GM19238 (cell line): ENCODE results near the gene UTP11.

Experiments
- DNase-seq: peaks from one replicate; pipeline ENCODE4 v3.0.0; 2011; ENCODE audit warnings: low spot score; ENCODE audit not compliant: insufficient read length

The UTP11 gene

DNA sequence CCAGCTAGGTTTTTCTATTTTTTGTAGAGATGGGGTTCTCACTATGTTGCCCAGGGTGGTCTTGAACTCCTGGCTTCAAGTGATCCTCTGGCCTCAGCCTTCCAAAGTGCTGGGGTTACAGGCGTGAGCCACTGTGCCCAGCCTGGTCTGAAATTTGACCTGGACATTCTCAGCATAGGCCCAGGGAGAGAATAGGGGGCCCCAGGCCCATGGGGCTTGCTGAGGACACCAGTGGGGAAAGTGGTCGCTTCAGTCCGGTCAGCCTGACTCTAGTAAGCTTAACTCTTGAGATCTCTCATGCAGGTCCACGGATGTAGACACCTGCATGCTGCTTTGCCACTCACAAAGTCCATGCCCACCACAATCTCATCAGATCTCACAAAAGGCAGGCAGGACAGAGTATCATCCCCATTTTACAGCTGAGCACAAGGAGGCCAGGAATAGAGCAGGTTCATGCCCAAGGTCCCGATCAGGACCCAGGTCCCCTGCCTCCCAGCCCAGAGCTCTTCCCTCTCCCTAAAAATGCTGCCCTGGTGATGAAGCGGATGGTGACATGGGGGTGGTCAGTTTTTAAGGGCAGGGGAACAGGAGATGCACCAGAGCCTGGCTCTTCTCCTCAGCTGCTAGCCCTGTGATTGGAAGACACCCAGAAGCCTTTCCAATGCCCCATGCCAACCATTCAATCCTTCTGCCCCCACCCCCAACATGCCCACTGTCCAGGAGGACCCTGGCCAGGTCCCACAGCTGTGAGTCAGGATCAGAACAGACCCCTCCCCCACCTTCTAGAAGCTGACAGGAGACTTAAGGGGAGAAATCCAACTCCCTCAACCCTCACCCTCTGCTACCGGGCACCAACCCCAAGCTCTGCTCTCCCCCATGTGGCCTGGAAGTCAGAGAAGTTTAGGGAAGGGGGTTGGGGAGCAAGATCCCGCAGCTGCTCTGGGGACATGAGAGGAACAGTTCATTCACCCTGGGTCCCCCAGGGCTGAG, 9.0 kb upstream of the UTP11 start:
- no peak for DNase-seq

DNA sequence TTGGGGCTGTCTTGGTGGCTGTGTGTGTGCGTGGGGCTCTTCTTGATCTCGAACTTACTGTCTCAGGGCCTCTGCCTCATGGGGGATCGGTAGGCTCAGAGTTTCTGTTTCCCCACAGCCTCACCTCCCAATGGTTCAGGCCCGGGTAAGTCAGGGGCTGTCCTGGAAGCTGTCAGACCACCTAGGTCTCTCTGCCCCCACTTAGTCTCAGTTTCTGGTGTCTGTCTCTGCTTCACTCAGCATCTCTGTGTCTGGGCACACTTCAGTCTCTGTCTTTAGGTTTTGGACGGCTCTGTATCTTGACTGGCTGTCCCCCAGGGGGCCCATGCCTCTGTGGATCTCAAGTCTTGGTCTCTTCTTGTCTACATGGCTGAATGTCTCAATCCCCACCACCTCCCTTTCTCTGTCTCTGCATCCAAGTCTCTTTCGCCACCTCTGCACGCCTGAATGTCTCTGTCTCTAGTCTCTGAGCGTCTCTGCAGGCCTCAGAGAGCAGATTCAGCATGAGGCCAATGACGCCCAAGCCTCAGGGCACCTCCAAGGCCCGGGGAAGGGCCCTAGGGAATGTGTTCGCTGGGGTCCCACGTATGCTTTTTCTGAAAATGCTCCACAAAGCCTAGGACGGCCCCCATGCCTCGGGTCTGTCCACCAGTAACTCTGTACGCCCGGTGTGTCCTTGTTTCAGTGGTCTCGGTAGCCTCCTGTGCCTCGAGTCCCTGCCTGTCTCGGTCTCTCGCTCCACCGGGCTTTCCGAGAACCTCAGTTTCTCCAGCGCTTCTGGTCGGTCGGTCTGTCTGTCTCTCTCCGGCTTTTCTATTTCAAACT, 8.0 kb upstream of the UTP11 start:
- no peak for DNase-seq

DNA sequence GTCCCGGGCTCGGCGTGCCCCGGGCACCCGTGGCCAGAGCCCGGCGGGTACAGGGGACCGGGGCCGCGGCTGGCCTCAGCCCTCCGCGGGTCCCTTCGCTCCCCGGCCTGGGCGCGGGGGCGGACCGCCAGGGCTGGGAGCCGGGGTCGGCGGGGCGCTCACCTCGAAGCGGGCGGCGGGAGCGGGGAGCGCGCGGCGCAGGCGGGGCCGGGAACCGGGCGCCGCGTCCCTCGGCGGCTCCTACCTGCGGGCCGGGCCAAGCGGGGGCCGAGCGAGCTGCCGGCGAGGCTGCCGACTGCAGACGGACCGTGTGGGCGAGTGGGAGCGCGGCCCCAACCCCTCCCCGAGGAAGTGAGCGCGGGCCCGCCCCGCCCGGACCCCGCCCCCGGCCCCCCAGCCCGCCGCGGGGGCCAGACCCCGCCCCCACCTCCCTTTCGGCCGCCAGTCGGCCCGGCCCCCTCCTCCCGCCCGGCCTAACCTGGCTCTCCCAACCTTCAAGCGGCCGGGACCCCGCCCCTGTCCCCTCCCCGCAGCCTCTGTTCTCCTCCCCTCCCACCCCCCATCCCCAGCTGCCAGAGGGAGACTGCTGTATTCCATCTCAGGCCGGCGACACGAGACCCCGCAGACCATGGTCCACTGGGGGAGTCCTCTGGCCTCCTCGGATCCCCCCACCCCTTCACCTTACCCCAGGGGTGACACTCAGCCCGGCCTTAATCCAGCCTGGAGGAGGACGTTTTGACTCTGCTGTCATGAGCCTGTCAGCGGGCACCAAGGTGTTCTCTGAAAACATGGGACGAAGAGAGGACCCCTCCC, 7.1 kb upstream of the UTP11 start, which contains the start of gene FHL3:
FHL3 (minus strand) TSS at position 320 of the 813 bp plus-strand sequence. CDS start 6,102 bp downstream, outside the sequence.
- DNase-seq: no peak

DNA sequence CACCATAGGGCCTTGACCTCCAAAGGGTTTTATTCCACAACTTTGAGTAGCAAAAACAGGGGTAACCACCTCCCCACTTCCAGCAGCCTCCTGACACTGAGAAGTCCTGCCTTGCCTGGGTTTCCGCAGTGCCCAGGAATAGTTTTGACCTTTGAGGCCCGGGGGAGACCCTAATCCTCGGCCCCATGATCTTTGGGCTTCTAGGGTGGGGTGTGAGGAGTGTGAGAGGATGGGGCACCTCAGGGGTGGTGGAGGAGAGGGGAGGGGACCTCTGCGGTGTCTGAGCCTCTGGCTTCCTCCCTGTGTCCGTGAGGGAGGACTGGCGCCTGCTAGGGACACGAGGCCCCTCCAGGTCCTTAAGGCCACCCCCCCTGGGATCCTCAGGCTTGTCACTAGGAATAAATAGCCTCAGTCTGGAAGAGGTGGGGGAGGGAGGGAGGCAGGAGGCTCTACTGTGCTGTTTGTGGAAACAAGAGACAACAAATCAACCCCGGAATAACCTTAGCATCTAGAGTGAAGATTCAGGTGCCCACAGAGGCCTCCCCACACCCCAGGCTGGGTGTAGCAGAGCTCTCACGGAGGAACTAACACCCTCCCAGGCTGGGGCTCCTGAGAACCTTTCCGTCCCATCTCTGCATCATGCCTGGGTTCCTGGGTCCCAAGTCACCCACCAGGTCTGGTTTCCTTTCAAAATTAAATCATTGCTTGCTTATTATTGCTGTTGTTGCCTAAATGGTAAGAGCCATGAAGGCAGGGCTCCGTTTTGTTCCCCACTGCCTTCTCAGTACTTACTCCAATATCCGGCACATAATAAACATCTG, 6.3 kb upstream of the UTP11 start:
- no peak for DNase-seq

DNA sequence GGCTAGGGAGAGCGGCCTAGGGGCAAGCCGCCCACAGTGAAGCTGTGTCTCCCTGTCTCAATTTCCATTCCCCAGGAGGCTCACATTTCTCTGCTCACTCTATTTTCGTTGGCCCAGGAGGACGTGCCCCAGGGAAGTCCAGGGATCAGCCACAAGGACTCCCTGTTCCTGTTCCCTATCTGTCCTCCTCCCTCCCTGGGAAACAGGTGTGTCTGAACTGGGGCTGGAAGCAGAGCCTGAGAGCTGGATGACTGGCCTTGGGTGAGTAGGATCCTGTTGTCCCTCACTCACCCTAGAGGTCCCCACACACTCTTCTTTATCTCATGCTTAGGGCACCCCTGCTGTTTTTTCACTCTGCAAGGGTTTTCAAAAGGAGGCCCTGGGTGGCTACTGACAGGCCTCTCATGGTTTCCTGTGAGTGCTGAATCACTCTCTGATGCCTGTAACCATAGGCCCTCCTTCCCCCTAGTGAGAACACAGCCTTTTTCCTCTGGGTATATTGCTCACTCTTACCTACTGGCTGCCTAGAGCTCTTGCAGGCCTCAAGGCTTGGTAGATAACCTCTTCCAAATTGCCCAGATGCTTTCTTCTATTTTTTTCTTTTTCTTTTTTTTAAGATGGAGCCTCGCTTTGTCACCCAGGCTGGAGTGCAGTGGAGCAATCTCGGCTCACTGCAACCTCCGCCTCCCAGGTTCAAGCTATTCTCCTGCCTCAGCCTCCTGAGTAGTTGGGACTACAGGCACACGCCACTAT, 3.3 kb upstream of the UTP11 start:
- no peak for DNase-seq

DNA sequence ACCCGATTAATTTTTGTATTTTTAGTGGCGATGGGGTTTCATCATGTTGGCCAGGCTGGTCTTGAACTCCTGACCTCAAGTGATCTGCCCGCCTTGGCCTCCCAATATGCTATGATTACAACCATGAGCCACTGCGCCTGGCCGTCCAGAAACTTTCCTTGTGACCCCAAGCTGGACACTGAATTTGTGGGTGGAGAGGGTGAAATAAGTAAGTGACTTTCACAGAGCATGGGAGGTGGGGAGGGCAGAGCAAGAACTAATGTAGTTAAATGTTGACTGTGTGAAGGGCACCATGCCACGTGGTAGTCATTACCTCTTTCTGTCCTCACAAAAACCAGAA, 2.7 kb upstream of the UTP11 start:
- no peak for DNase-seq

DNA sequence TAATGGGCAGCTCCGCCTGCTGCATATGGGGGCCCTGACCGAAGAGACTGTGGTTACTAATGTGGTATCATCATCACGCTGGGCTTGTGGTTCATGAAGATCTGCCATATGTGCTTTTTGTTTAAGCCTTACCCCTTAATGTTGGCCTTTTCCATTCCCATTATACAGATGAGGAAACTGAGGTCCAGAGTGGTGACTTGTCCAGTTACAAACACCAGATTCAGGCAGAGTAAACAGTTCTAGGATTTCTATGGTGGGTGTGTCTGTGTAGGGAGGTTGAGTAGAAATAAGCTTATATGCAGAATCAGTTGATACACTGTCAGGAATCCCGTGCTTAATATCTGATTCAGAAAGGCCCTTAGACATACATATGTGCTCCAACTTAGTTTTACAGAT, 691 bp downstream of the UTP11 start:
- DNase-seq: no peak

DNA sequence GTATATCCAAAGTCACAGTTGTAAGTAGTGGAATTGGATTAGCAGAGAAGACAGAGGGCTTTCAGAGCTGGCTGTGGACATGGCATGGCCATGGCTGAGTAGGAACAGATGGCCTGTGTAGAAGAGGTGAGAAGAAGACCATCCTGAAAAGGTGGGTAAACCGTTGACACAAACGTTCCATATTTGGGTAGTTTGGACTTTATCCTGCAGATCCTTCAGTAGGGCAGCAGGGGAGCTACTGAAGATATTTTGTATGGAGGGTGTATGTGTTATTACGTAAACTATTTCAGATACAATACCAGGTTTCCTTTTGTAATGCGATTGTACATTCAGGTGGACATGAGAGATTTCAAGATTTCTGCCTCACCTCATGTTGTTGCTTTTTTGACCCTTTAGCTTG, 1.6 kb downstream of the UTP11 start:
- DNase-seq: no peak

DNA sequence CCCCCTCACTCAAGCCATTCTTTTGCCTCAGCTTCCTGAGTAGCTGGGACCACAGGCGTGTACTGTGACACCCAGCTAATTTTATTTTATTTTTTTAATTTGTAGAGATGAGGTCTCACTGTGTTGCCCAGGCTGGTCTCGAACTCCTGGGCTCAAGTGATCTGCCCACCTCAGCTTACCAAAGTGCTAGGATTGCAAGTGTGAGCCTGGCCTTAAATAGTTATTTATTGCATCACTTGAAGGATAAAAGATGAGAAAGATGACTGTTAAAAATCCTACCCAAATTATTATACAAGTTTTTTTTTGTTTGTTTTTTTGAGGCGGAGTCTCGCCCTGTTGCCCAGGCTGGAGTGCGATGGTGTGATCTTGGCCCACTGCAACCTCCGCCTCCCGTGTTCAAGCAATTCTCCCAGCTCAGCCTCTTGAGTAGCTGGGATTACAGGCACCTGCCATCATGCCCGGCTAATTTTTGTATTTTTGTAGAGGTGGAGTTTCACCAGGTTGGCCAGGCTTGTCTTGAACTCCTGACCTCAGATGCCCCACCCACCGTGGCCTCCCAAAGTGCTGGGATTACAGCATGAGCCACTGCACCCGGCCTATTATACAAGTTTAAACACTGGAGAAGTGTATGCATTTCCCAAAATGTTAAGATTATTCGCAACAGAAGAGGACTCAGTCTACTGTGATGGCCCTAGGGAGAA, 2.3 kb downstream of the UTP11 start:
- no peak for DNase-seq

DNA sequence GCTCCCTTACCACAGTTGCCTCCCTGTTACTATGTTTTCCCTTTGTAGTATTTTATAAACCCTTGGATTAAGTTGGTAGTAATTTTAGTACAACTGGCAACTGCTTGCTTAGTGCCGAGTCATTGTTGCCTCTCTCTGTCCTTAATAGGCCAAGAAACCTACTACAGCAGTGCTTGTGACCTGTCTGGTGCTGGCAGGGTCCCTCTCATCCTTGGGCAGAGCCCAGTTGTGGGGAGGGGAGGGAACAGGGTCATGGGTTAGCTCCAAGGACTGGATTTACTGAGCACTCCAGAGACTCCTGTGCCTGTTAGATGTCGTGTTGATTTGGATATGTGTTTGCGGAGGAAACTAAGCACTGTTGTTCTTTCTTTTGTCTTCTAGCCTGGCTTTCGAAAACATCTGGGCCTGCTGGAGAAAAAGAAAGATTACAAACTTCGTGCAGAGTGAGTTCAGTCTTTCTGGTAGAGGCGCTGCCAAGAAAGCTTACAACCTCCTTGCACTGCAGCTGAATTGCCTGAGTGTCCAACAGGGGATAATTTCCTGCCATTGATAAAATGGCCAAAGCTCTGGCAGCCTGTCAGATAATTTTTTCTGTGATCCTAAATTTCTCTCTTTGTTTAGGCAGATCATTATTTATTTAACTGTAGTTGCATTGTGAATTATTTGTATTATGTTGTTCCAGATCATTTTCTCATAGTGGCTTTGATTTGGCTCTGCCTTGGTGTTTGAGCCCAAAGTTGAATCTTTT, 3.6 kb downstream of the UTP11 start:
- no peak for DNase-seq

DNA sequence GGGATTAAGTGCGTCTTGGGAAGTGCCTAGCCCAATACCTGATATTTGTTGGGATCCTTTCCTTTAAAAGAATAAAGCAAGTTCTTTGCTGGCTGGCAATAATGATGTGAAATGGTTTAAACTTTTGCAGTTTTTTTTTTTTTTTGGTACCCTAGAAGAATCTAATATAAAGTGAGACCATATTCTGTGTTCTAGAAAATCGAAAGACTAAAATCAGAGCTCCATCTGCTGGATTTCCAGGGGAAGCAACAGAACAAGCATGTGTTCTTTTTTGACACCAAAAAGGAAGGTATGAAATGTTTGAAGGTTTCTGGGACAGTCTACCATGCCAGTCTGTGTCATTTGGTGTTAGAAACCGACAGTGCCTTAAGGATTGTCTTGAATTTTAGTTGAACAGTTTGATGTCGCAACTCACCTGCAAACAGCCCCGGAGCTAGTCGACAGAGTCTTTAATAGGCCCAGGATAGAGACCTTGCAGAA, 6.4 kb downstream of the UTP11 start:
- no peak for DNase-seq

DNA sequence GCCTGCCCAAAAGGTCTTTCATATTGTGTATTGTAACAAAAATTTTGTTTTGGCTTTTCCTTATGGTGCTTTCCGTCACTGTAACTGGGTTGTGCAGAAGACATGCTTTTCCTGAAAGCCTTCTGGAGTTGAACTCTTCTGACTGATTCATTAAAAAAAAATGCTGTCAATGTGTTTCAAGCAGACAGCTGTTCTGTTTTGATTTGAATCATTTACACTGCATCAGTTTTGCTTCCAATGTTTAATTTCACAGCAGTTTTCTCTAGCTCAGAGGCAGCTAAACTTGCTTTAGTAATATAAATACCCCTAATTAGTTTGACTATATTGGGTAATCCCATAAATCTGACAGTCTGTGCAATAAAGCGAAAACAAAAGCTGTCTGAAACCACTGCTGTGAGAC, 7.9 kb downstream of the UTP11 start:
- no peak for DNase-seq

DNA sequence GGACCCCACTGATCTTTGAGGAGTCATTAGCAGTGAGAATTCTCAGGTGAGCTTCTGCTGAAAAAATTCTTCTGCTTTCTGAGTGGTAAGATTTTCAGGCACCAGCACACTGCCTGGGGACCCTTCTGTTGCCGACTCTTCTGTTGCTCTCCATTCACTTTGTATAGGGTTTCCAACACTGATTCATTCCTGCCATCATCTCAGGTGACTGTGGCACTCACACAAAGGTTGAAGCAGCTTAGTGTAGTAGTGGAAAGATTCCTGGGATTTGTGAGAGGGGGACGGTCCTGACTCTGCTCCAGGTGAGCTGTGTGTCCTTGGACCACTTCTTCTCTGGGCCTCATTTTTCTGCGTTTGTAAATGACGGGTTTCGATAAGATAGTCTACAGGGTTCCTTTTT, 9.4 kb downstream of the UTP11 start:
- DNase-seq: no peak

DNA sequence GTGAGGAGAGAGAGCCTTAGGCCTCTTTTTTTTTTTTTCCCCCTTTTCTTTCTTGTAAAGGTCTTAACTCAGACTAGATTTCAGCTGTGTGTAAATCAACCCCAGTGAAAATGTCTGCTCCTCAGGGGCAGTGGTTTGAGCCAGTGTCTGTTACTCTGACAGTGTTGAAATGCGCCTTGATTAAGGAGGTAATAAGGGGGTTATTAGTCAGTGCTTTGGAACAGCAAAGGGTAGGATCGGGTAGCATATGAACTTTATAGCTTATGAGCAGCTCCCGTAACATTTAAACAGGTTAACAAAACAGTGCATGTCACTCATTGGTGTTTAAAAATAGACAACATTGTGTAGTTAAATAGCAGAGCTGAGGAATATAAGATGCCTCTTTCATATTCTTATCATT, 10.3 kb downstream of the UTP11 start:
- DNase-seq: no peak

DNA sequence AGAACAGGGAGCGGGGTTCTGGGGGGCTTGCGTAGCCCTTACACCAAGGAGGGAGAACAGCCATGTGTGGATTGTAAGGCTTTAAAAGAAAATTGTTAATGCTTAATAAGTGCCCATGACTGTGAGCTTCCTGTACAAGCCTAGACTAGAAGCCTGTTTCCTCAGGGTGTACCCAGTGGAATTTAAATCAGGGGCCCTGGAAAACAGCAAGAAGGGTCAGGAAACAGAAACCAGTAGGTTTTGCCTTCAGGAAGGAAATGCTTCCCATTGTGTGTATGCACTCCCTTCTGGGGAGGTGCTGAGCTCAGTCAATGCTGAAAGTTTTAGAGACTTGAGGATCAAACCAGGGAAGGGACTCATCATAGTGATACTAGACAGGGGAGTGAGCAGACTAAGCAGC, 12.7 kb downstream of the UTP11 start:
- DNase-seq: no peak

DNA sequence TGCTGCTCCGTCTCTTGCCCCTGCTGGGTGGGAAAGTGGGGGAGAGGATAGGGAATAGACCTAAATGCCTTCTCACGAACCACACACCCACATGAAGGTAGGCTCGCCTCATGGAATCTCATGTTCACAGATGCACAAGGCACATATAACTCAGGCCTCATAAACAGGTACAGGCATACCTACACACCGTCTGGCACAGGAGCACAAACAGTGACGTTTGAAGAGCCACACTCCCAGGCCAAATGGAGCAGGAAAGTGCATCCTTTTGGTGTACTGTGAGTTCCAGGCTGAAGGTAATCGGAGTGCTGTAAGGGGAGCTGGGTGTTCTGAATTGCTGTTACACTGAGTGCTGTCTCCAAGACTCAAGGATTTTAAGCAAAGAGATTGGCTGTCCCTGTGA, 13.1 kb downstream of the UTP11 start:
- no peak for DNase-seq

DNA sequence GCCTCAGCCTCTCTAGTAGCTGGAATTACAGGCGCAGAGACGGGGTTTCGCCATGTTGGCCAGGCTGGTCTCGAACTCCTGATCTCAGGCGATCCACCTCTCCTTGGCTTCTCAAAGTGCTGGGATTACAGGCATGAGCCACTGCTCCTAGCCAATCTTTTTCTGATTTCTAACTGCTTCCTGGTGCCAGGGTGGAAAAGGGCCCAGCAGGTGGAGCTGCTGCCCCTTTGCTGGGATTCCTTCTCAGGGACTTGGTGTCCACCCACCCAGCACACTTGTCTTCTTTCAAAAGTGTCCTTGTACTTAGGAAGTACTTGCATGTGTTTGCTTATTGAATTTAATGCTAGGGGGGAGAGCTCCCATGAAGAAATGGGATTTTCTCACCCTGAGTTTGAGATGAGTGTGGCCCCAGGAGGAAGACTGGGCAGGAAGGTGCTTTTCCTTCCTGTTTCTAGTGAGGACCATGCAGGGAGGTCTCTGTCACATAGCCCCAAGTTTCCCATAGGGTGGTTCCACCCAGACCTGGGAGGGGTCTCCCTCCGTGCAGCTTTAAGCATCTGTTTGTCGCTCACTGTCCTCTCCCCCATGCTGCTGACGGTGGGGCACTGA, 14.2 kb downstream of the UTP11 start:
- DNase-seq: no peak
